GM12874 (cell line): ENCODE data around the gene RFXANK.

Source experiments
- CTCF ChIP-seq: IDR thresholded peaks from 2 replicates; pipeline ENCODE4 v1.5.1; 2011; ENCODE audit warnings: low read depth, mild to moderate bottlenecking, control low read depth, low read length, moderate library complexity; ENCODE audit not compliant: insufficient read depth

RFXANK gene

DNA sequence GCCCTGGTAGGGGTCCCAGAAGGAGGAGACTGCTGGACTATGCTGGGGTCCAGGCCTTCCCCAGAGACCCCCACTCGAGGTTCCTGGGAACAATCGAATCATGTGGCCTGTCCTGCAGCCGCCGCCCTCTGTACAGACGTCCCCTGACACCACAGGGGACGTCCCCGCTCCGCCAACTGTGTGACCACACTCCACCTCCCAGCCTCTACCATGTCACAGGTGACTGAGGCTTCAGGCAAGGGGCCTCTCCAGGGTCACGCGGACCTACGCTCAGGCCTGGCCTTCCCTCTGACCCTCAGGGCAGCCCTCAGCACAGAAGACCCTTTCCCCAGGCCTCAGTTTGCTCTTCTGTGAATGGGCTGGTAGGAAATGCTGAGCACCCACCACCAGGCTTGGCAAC is 40.6 kb upstream of the RFXANK start:
- no peak for TF ChIP-seq CTCF

DNA sequence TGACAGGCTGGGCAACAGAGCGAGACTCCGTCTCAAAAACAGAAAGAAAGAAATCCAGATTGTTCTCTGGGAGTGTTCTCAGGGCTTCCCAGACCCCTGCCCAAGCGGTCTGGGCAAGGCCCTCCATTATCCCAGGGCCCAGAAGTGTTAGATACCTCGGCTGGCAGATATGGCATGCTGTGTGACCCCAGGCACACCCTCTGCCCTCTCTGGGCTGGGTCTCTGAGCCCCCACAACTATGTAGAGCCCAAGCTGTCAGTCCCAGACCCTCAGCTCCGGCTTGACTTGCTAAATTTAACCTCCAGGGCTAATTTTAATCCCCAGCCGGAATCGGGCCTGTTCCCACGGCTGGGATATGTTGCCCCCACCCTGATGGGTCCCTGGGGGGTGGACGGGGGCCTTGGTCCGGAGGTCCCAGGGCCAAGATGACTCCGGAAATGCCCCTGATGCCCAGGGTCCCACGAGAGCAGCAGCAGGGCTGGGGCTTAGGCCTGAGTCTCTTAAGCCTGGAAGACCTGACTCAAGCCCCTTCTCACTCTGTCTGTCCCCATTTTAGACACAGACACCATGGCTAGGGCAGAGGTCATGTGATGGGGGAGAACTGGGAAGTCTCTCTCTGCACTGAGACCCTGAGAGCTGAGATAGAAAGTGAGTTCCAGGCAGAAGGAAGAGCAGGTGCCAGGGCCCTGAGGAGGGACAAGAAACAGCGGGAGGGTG is 39.2 kb upstream of the RFXANK start:
- TF ChIP-seq CTCF, result no peak

DNA sequence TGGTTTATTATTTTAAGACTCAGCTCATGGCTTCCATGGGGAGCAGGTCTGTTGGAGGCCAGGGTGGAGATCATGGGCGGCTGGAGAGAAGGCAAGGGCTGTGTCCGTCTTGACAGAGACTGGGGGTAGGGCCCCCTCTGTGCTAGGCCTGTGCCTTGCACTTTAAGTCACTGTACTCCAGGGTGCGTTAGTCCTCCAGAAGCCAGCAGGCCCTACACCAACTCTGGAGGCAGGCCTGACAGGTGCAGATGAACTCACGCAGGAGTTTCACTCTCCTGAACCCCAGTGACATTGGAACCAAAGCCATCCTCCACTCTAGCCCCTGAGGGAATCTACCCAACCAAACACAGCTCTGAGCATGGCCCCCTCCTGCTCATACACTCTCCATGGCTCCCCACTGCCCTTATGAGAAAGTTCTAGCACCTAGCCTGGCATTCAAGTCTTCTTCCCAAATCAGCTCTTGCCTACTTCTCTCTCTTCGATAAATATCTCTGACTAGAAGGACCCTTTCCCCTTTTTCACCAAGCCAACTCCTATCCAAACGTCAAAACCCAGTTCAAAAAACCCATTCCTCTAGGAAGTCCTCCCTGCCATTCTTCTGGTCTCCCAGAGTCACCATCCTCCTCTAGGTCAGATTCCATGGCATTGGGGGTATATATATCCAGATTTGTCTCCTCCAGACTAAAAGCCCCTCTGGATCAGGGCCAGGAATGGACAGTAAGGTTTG is 37.1 kb upstream of the RFXANK start:
- TF ChIP-seq CTCF, result no peak

GRCh38 chr19:19155495-19156219 is 36.4 kb upstream of the RFXANK start:
- no peak for TF ChIP-seq CTCF

GRCh38 chr19:19157808-19158207 is 34.2 kb upstream of the RFXANK start:
- no peak for TF ChIP-seq CTCF

DNA sequence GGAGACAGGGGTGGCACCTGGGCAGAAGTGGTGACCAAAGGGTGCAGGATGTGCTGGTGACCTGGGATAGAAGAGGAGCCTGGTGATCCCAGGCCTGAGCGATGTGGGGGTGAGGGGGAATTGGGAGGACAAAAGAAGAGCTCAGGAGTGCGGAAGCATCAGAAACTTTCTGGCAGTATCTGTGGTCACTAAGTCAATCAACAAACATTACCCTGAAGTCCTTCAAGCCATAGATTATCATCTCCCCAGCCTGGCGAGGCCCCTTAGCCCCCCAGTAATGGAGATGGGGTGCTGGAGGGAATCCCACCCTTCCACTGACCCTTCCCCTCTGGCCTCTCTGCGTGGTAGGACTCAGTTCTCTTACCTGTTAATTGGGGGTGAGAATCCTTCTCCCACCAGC is 32.5 kb upstream of the RFXANK start:
- no peak for TF ChIP-seq CTCF

GRCh38 chr19:19160461-19161035 is 31.5 kb upstream of the RFXANK start:
- TF ChIP-seq CTCF, result no peak
